Daoy (cell line): Measurements from ENCODE around the gene CADM4. TPM values are rescaled to one million over a fixed set of nuclear protein-coding genes. Genes with fewer than 3 reads are reported as not detected.
"Not testable (repeated sequence)": the region's sequence is repeated elsewhere in the genome, so short reads cannot be mapped to it uniquely, and the experiment has no call there.

Source experiments
- DNase-seq: peaks from one replicate; pipeline ENCODE4 v3.0.0-alpha.2; 2015; ENCODE audit warnings: low read depth
- total RNA-seq: library from RNA; depleted of rRNA; stranded (reverse); fragments of >200 nt; shearing (Covaris generic); gene quantifications from 2 replicates; pipeline ENCODE4 v1.2.3, GENCODE V29; 2014; rRNA removed

CADM4 gene, protein sequence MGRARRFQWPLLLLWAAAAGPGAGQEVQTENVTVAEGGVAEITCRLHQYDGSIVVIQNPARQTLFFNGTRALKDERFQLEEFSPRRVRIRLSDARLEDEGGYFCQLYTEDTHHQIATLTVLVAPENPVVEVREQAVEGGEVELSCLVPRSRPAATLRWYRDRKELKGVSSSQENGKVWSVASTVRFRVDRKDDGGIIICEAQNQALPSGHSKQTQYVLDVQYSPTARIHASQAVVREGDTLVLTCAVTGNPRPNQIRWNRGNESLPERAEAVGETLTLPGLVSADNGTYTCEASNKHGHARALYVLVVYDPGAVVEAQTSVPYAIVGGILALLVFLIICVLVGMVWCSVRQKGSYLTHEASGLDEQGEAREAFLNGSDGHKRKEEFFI
- 4.8 and 9.9 TPM in 2 replicates for total RNA-seq

DNA sequence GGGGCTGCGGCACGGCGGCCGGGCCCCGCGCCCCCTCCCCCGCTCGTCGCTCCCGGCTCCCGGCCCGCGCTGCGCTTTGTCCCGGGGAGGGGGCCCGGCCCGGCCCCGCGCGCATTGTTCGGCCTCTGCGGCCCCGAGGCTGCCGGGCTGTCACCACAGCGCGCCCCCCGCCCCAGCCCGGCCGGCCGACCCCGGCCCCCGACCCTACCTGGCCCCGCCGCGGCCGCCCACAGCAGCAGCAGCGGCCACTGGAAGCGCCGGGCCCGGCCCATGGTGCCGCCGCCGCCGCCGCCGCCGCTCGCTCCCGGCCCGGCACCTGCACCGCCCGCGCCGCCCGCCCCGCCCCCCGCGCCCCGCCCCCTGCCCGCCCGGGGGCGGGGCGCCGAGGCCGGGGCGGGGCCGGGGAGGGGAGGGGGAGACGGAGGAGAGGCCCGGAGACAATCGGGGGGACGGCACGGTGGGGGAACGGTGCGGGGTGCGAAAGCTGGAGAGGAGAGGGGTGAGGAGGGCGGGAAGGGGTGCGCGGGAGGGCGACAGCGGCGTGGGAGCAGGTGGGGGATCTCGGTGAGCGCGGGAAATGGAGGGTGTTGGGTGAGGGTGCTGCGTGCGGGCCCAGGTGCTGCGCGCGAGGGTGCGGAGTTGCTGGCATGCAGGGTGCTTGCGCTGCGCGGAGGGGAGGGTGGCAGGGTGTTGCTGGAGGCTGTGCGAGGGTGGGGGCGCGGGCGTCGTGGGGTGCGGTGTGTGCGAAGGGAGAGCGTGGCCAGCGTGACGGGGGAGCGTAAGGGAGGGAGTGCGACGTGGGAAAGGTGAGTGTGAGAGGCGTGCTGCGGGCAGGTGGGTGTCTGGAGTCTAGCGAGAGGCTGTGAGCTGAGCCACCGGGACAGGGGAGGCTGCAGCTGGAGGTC is at the start of gene CADM4:
CADM4 (minus strand) TSS at position 332 of the 905 bp plus-strand sequence; CDS start at position 272, 60 bp downstream.
- peak; percentile 48 for DNase-seq

DNA sequence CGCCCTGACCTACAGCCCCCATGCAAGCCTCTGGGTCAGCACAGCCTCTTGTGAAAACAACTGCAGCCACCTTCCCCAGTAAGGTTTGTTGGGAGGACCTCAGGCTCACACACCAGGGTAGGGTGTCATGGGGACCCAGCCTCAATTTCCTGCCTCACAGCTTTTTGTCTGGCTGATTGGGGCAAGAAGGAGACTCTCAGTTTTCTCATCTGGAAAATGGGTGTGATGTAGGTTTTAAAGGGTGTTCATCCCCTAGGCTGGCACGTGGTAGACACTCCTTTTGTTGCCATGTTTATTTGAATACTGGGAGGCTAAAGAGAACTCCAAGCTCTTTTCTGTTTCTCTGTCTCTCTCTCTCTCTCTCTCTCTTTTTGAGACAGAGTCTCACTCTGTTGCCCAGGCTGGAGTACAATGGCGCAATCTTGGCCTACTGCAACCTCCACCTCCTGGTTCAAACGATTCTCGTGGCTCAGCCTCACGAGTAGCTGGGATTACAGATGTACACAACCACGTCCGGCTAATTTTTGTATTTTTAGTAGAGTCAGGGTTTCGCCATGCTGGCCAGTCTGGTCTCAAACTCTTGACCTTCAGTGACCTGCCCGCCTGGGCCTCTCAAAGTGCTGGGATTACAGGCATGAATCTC is 48.5 kb upstream of the CADM4 start:
- no peak for DNase-seq

DNA sequence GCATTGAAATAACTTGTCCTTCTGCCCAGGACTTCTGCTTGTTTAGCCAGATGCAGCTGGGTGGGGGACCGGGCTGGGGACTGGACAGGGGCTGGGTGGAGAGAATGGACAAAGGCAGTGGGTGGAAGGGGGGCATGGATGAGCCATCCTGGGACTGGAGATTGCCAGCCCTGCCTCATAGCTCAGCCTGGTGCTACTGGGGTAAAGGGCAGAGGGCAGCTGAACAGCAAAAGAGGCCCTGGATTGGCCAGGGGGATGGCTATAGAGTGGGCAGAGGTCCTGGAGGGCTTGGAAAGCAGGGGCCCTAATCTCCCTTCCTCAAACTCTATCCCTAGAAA is 48.0 kb upstream of the CADM4 start:
- DNase-seq = peak; percentile 21

DNA sequence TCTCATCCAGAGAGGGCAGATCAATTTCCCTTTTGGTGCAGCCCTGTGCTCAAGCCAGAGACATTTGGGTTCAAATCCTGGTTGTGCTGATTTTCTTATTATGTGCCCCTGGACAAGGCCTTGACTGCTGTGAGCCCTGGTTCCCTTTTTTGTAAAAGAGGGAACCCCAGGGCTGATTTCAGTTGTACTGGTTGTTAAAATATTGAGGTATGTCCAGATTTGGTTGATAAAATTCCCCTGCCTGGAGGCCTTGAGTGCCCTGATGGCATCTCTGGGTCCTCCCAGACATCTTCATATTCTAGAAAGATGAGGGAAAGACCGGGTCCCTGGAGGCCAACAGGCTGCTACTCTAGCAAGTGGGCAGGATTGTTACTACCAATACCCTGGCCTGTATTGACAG is 44.7 kb upstream of the CADM4 start:
- DNase-seq = no peak

DNA sequence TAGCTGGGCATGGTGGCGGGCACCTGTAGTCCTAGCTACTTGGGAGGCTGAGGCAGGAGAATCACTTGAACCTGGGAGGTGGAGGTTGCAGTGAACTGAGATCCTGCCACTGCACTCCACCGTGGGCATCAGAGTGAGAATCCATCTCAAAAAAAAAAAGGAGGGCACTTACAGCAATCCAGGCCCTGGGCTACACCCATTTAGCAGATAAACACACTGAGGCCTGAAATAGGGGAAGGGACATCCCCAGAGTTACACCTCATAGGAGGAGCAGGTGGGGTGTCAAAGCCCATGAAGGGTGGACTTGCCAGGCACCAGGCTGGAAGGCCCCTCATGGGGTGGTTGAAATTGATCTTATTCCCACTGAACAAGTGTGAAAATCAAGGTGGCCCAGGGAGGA is 44.3 kb upstream of the CADM4 start:
- no peak for DNase-seq

DNA sequence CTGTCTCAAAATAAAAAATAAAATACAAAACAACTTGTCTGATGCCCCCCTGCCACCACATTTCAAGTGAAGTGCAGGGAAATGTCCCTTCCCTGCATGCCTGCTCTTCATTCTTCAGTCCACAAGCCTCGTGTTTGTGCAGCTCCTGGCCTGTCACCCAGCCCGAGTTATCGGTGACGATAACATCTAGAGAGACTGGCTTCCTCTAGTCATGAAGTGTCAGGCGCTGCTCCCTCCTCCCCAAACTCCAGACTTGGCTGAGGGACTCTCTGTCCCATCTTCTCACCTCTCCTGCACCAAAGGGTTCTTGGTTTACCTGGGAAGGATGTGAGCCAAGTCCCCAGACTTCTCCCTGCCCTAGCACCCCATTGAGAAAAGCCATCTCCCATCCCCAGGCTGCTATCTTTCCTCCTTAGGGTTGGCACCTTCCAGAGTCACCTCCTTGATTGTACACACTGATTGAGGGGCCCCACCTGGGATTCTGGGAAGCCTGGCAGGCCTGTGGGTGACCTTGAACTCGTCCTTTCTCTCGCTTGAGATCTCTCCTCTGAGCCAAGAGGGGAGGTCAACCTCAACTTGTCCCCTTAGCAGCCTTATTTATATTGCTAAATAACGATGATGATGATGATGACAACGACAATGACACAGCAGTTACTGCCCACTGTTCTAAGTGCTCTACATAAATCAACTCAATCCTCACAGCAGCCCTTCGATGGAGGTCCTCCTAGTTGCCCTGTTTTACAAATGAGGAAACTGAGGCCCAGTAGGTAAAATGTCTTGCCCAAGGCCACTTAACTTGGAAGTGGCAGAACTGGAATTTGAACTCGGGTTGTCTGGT is 43.4 kb upstream of the CADM4 start:
- DNase-seq = no peak

DNA sequence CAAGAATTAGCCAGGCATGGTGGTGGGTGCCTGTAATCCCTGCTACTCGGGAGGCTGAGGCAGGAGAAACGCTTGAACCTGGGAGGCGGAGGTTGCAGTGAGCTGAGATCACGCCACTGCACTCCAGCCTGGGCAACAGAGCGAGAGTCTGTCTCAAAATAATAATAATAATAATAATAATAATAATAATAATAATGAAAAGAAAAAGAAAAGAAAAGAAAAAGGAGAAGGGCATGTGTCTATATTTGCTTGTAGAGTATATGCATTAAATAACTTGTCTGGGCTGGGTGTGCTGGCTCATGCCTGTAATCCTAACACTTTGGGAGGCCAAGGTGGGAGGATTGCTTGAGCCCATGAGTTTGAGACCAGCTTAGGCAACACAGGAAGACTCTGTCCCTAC is 42.6 kb upstream of the CADM4 start:
- not testable (repeated sequence) for DNase-seq

DNA sequence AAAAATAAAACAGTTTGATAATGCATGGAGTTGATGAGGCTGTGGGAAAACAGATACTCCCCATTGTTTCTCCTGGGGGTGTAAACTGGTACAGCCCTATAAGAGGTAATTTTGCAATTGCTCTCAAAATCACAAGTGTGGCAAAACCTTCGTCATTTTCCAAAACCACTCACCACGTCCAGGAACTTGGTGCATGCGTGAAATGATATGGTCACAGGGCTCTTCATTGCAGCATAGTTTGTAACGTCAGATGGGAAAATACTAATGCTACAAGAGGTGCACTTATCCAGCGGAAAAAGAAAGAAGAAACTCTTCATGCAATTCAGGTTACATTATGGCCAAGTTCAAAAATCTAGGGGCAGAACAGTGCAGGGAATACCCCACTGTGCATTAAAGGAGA is 42.2 kb upstream of the CADM4 start:
- DNase-seq = no peak

DNA sequence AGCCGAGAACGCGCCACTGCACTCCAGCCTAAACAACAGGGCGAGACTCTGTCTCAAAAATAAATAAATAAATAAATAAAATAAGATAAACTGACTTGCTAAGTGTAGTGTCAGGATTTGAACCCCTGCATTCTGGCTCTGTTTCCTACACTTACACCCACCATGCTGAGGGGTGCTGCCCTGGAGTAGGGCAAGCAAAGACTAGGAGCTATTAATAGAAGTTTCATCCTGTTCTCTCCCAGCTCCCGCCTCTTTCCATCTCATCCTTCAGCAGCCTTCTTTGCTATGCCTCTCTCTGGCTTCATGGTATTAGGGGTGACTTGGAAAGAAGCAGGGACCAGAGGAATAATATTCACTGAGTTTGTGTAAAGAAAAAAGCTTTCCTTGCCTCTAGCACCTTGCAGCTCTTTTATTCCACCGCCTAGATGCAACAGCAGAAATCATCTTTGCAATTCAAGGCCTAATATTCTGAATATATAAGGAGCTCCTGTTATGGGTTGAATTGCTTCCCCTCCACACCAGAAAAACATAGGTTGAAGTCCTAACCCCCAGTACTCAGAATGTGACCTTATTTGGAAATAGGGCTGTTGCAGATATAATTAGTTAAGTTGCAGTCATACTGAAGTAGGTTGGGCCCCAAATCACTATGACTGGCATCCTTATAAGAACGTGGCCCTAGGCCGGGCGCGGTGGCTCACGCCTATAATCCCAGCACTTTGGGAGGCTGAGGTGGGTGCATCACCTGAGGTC is 39.0 kb upstream of the CADM4 start:
- DNase-seq = no peak

DNA sequence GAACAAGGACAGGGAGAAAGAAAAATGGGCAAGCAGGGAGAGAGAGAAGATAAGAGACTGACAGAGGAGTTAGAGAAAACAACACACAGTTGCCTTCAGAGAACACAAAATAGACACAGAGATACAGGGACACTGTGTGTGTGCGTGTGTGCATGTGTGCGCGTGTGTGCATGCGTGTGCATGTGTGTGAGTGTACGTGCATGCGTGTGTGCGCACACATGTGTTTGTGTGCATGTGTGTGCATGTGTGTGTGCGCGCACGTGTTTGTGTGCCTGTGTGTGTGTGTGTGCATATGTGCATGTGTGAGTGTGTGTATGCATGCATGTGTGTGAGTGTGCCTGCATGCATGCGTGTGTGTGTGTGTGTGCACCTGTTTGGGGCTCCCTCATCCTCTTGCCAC is 36.3 kb upstream of the CADM4 start:
- DNase-seq = no peak

DNA sequence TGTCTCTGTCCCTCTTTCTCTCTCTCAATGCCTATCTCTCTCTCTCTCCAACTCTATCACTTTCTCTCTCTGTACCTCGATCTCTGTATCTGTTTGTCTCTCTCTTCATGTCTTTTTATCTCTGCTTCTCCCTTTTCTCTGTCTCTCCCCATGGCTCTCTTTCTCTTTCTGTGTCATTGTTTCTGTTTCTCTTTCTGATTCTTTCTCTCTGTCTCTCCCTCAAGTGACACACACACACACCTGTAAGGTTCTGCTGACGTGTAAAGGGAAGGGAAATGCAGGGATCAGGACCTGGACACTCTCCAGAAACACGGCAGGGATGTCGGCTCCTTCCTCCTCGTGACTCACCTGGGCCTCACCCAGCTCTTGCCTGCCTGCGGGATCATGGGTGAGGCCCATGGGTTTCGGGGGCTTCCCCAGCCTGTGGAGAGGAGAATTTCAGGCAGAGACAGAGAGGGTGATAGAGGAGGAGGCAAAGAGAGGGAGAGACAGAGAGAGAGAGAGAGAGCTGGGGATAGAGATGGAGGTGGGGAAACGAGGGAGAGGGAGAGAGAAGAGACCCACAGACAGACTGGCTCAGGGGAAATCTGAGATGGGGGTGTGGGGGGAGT is 35.7 kb upstream of the CADM4 start:
- peak; percentile 89 for DNase-seq

DNA sequence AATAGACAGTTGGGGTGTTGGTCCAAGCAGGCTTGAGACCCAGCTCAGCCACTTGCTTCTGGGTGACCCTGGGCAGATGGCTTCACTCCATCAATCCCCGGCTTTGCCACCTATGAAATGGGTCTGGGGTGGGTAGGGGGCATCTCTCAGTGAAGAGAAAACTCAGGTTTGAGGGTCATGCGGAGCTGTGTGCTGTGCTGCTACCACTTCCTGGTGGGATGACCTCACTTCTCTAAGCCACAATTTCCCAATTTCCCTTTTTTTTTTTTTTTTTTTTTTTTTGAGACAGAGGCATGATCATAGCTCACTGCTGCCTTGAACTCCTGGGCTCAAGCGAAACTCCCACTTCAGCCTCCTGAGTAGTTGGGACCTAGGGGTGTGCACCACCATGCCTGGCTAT is 34.9 kb upstream of the CADM4 start:
- peak; percentile 55 for DNase-seq

DNA sequence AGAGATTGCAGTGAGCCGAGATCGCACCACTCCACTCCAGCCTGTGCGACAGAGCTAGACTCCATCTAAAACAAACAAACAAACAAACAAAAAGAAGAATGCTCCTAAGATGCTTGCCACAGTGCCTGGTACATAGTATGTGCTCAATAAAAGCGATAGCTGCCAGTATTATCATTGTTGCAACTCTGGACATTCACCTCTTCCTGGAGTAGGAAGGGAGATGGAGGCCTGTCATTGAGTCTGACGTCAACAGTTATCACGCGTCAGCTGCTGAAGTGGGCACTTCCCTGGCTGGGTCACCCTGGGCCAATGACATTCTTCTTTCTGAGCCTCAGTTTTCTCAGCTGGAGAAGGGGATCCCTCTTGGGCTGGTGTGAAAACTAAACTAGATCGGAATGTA is 34.5 kb upstream of the CADM4 start:
- DNase-seq = peak; percentile 27

DNA sequence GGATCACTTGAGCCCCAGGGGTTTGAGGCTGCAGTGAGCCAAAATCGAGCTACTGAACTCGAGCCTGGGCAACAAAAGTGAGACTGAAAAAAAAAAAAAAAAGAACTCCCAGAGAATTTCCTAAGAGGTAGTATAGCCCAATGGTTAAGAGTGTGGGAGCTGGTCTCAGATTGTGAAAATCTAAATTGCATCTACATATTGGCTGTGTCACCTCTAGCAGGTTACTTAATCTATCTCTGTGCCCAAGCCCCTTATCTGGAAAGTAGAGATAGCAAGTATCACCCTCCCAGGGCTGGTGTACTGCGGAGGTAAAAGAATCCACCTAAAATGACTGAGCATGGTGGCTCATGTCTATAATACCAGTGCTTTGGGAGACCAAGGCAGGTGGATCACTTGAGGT is 34.0 kb upstream of the CADM4 start:
- DNase-seq = no peak

DNA sequence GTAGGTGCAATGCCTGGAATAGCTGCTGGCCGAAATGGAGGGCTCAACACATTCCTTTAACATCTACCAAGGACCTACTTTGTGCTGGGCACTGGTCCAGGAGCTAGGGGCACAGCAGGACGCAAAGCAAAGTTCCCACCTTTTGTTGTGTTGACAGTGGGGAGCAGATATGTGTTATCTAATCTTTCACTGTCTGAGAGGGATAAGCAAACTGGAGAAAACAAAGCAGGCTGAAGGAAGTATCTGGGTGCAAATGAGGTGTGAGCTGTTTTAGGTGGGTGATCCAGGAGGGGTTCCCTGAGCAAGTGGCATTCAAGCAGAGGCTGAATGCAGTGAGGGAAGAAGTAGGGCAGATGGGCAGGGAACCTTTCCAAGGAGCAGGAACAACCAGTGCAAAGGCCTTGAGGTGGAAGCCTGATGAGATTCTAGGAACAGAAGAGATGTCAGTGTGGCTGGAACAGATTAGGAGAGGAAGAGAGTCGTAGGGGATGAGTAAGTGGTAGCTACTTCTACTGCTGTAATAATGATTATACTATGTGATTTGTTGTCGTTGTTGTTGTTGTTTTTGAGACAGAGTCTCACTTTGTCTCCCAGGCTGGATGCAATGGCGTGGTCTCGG is 32.5 kb upstream of the CADM4 start:
- no peak for DNase-seq

DNA sequence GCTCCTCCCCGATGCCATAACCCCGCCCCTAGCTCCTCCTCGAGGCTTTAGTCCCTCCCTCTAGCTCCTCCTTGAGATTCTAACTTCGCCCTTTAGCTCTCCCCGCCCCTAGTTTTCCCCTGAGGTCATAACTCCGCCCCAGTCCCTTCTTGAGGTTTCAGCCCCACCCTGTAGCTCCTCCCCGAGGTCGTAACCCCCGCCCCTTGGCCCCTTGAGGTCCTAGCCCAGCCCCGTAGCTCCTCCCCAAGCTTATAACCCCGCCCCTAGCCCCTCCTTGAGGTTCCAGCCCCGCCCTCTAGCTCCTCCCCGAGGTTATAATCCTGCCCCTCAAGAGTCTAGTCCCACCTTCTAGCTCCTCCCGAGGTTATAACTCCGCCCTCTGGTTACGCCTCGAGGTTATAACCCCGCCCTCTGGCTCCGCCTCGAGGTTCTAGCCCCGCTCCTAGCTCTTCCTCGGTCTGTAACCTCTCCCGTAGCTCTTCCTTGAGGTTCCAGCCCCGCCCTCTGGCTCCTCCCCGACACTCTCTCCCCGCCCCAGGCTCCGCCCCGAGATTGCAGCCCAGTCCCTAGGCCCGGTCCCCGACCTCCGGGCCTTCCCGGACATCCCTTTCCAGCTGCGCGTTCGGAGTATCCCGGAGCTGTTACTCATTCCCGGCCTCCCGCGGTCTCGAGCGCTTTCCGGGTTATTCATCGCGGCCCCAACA is 28.9 kb upstream of the CADM4 start:
- peak; percentile 98 for DNase-seq

DNA sequence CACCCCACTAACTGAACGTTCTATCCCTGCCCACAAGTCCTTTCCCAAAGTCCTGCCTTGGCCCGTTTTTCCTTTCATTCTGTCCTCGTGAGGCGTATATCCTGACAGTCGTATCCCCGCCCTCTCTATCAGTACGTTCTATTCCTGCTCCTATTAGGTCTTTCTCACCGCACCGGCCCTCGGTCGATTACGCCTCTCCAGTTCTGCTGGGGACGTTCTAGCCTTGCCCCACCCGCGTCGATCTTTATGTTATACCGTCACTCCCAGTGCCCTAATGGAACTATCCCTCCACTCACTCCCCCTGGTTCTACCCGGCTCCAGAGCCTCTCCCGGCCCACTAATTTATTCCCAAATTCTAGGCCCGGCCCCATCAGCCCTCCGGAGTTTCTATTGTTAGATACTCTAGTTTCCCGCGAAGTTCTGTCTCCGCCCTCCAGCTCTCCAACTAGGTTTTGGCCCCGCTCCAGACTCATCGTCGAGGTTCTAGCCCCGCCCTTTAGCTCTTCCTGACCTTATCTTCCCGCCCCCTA is 28.3 kb upstream of the CADM4 start:
- no peak for DNase-seq

DNA sequence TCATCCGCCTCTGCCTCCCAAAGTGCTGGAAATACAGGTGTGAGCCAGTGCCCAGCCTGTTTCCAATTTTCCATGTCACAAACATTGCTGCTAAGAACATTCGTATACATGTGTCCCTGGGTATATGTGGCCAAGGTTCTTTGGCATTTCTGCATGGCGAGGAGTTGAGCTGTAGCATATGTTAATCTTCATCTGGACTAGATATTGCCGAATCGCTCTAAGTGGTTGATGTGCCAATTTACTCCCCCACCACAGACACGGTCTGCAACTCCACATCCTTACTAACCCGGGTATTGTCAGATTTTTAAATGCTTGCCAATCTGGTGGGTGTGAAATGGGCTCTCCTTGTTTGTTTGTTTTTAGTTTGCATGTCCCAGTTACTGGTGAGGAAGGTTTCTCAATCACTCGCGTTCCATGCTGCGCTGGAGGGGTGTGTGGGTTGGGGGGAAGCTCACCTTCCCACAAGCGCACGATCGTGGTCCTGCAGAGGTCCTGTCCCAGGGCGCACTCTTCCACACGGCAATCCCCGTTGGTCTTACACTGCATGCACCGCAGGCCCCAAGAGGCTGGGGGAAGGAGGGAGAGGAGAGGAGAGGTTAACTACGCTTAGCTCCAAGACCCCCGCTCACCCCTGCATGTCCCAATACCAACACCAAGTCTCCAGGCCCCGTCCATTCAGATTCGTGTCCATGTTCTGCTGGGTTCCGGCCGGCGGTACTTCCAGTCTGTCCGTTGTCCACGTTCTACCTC is 27.7 kb upstream of the CADM4 start:
- DNase-seq = no peak
